Large intestine (tissue), 3 donors: ENCODE results near the gene PLEKHM3. TPM values are rescaled to one million over a fixed set of nuclear protein-coding genes. Genes with fewer than 3 reads are reported as not detected.
A peak's percentile ranks its signal among the peaks of the same experiment; 100 is the strongest.

Experiments used
- DNase-seq, 2 donors: peaks; one replicate each; pipeline versions ENCODE4 v3.0.0 to v3.0.0-alpha.2; 2013
- H3K27ac ChIP-seq: one replicate; pipeline ENCODE4 v1.5.1; 2013; ENCODE audit warnings: low read length
- H3K27me3 ChIP-seq: 2 replicates; pipeline ENCODE4 v1.6.1; 2013; ENCODE audit warnings: low read length; ENCODE audit not compliant: control insufficient read depth, insufficient read depth
- H3K36me3 ChIP-seq: 2 replicates; pipeline ENCODE4 v1.6.1; 2013; ENCODE audit warnings: low read length; ENCODE audit not compliant: control insufficient read depth, insufficient read depth
- H3K4me1 ChIP-seq: one replicate; pipeline ENCODE4 v1.6.1; 2013; ENCODE audit warnings: low read length; ENCODE audit not compliant: control insufficient read depth, insufficient read depth
- H3K4me3 ChIP-seq: one replicate; pipeline ENCODE4 v1.5.1; 2013; ENCODE audit warnings: low read length
- H3K9me3 ChIP-seq: one replicate; pipeline ENCODE4 v1.6.1; 2013; ENCODE audit warnings: mild to moderate bottlenecking, low read depth, low read length, moderate library complexity; ENCODE audit not compliant: control insufficient read depth
- whole genome bisulfite sequencing: methylation state at CpG from one replicate; pipeline ENCODE4 v1.1.5; 2013; ENCODE audit warnings: low lambda C conversion rate; ENCODE audit not compliant: insufficient coverage; 5-methylcytosine and 5-hydroxymethylcytosine counted together
- polyA plus RNA-seq: library from polyadenylated mRNA; unstranded; fragments of 120-200 nt; gene quantifications from one replicate; pipeline ENCODE4 v1.2.1, GENCODE V29; 2013

The PLEKHM3 gene
- polyA plus RNA-seq, 1 donor, result 11.3 TPM

- Histone ChIP-seq H3K4me3 (no peak overlapping the region), H3K9me3 (no peaks in the 10 kb centered on the region), H3K27me3 (no peaks in the 10 kb centered on the region), H3K4me1 (peaks cover 19% of the 10 kb centered on the region), H3K27ac (no peak overlapping the region), H3K36me3 (no peaks in the 10 kb centered on the region)
- no CpG with 5 or more reads among the region's 3 CpGs for WGBS
- DNase-seq, result no peak
Observed at GRCh38 chr2:207875473-207876212, 149.7 kb downstream of the PLEKHM3 start.

DNA sequence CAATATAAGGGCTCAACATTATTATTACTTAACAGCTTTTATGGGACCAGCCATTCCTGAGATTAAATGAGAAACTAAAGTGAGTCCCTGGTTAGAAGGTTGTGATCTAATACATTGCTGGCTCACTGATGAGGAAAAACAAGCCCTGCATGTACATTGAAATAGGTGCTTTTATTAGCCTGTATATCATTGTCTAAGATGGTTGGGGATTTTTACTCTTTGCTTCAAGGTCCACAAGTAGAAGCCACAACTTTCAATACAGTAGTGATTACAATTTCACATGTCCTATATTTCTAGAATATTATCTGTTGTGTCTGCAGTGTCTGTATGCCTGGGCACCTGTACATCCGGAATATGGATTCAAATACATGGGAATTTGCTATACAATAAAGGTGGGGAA, 151.5 kb downstream of the PLEKHM3 start:
- WGBS, result no CpG with 5 or more reads among the region's 1 CpG
- Histone ChIP-seq H3K4me1 (peaks cover 23% of the 10 kb centered on the region), H3K27me3 (no peaks in the 10 kb centered on the region), H3K4me3 (no peak overlapping the region), H3K9me3 (no peaks in the 10 kb centered on the region), H3K36me3 (no peaks in the 10 kb centered on the region), H3K27ac (no peak overlapping the region)
- peak in 1 of 2 donors; percentile 37 for DNase-seq

DNA sequence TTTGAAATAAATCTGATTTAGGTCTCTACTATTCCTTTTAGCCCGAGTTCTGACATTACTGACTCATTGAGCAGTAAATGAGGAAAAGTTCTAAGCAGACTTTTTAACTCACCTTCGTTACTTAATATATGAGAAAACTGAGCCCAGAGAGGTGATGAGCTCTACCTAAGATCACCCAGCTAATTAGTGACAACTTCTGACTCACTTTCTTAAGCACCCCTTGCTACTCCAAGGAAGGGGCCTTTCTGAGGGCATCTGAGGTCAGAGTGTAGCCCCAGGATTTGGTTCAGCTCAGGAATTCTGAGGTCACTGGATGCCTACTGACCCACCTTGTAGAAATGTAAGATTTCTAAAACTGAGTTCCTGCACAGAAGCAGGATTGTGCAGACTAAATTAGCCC, 153.4 kb downstream of the PLEKHM3 start:
- H3K9me3 ChIP-seq, result no peaks in the 10 kb centered on the region
- no peaks in the 10 kb centered on the region for H3K27me3 ChIP-seq
- H3K36me3 ChIP-seq, result no peaks in the 10 kb centered on the region
- WGBS, result 100% methylated on average over 1 of the region's 2 CpGs
- peaks cover 19% of the 10 kb centered on the region for H3K4me1 ChIP-seq
- no peak overlapping the region for H3K4me3 ChIP-seq
- H3K27ac ChIP-seq, result no peak overlapping the region
- no peak for DNase-seq

DNA sequence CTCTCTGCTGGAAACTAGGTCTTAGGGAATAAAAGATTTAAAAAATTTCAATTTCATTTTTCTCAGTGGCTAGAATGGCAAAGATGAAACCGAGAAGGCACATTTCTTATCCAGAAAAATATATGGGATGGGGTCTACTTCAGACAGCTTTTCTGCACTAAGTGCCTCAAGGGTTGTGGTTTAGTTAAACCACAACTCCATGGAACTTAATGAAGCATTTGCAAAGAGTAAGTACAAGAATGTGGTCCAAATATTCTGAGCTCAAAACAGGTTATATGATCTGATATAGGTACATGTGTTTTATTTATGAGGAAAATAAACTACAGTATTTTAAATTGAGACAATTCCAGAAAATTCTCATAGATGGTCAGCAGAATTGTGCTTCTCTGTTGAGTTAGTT, 153.8 kb downstream of the PLEKHM3 start:
- Histone ChIP-seq H3K36me3 (no peaks in the 10 kb centered on the region), H3K4me1 (peaks cover 16% of the 10 kb centered on the region), H3K27ac (no peak overlapping the region), H3K4me3 (no peak overlapping the region), H3K9me3 (no peaks in the 10 kb centered on the region), H3K27me3 (no peaks in the 10 kb centered on the region)
- no peak for DNase-seq
- WGBS, result no CpG with 5 or more reads among the region's 1 CpG

DNA sequence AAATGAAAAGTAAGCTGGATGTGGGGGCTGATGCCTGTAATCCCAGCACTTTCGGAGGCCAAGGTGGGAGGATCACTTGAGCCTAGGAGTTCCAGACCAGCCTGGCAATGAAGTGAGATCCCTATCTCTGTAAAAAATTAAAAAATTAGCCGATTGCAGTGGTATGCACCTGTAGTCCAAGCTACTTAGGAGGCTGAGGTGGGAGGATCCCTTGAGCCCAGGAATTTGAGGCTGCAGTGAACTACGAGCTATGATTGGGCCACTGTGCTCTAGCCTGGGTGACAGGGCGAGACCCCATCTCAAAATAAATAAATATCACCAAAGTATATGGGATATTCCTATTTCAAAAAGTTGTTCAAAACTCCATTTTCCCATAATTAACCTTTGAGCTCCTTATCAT, 154.5 kb downstream of the PLEKHM3 start:
- H3K27me3 ChIP-seq, result no peaks in the 10 kb centered on the region
- DNase-seq, result no peak
- peaks cover 16% of the 10 kb centered on the region for H3K4me1 ChIP-seq
- H3K27ac ChIP-seq, result peak overlapping the region; percentile 39
- no peak overlapping the region for H3K4me3 ChIP-seq
- no peaks in the 10 kb centered on the region for H3K36me3 ChIP-seq
- WGBS, result no CpG with 5 or more reads among the region's 4 CpGs
- H3K9me3 ChIP-seq, result no peaks in the 10 kb centered on the region

DNA sequence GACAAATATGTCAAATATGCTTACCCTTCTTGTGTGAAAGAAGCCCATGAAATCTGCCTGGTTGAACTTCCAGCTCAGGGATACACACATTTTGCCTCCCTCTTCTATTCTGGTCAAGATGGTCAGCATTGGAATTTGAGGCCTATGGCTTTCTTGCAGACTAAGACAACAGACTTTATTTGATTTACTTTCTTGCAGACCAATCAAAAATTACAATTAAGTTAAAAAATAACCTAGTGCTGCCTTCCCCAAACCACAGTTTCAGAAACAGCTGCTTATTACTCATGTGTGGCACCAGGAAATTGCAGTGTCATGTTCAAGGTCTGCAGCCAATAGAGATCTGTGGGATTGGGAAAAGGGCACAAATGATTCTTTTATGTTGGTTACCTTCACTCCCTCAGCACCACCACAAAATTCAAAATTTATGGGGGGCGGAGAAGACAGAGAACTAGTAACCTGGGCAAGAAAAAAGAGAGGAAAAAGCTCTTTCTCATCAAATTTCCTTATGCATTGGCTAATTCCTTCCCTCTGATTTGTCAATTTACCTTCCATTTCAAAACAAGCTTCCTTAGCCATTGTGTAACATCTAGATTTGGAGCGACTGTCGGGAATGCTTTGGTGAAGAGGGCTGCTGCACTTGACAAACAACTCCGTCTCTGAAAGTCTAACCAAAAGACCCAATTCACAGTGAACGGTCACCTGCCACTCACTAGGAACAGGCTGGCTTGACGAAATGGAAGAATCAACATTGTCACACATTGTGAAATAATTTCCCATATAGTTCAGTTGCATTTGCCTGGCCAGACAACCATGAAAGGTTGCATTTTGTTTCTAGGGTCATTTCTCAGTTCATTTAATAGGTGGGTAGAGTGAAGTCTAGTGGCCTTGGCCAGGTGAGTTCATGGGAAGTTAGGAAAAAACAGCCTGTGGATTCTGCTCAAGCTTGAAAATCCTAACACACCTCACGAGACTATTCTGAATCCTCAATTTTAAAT, 155.2 kb downstream of the PLEKHM3 start:
- Histone ChIP-seq H3K27ac (peak overlapping the region; percentile 39), H3K9me3 (no peaks in the 10 kb centered on the region), H3K36me3 (no peaks in the 10 kb centered on the region), H3K4me3 (no peak overlapping the region), H3K4me1 (peaks cover 11% of the 10 kb centered on the region), H3K27me3 (no peaks in the 10 kb centered on the region)
- peak in 1 of 2 donors; percentile 44 for DNase-seq
- WGBS, result 100% methylated on average over 1 of the region's 7 CpGs

DNA sequence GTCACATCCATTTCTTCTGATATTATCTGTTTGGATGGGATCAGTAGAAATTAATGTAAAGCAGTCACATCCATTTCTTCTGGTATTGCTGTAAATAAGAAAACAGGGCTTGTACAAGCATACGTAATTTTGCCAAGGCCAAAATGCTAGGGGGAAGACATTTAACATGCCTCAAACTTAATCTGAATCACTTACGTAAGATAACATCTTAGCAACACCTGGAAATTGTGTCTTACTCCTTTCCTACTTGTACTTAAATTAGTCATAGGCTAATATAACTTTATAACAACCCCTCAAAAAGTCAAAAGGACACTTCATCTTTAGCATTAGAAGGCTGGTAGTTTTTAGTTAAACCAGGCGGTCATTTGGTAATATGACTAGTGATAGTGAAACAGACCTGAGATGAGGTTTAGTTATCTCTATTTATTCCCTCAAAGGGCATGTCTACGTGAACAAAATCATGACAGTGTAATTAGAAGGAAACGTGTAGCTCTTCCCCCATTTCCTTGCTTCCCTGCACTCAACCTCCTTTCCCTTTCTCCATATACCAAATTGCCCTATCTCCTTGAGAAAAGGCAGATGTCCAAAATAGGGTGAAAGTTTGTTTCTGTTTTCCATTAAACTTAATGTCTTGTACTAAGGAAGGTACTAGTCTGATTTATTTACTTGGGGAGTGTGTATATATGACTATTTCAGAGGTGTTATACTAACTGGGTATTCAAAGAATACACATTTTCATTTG, 156.3 kb downstream of the PLEKHM3 start:
- Histone ChIP-seq H3K4me3 (no peak overlapping the region), H3K36me3 (no peaks in the 10 kb centered on the region), H3K27me3 (no peaks in the 10 kb centered on the region), H3K4me1 (peaks cover 11% of the 10 kb centered on the region), H3K9me3 (no peaks in the 10 kb centered on the region), H3K27ac (no peak overlapping the region)
- DNase-seq, result no peak
- WGBS, result no CpG with 5 or more reads among the region's 5 CpGs

- no peak overlapping the region for H3K27ac ChIP-seq
- DNase-seq, result no peak
- H3K4me1 ChIP-seq, result peaks cover 8% of the 10 kb centered on the region
- no CpG with 5 or more reads among the region's 1 CpG for WGBS
- no peak overlapping the region for H3K4me3 ChIP-seq
- H3K36me3 ChIP-seq, result no peaks in the 10 kb centered on the region
- no peaks in the 10 kb centered on the region for H3K9me3 ChIP-seq
- H3K27me3 ChIP-seq, result no peaks in the 10 kb centered on the region
Observed at GRCh38 chr2:207867905-207868304, 157.4 kb downstream of the PLEKHM3 start.

DNA sequence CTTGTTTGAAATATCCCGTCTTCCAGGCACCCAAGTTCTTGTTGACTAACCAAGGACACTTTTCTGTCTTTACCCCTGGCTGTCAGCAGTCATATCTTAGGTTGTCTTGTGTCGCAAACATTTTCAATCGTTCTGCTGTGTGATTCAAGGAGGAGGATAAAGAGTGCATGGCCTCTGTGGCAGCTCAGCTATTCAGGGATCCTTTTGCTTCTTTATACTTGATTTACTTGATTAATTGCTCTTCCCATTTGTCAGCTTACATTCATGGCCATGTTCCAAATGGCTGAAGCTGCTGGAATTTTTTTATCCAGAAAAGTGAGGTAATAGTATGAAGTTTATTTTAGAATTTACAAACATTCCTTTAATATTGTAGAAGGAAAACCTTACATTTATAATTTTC, 158.3 kb downstream of the PLEKHM3 start:
- no peak overlapping the region for H3K27ac ChIP-seq
- WGBS, result 72% methylated on average over 3 of the region's 3 CpGs
- H3K27me3 ChIP-seq, result no peaks in the 10 kb centered on the region
- H3K4me1 ChIP-seq, result peaks cover 8% of the 10 kb centered on the region
- no peak overlapping the region for H3K4me3 ChIP-seq
- no peaks in the 10 kb centered on the region for H3K36me3 ChIP-seq
- DNase-seq, result no peak
- no peaks in the 10 kb centered on the region for H3K9me3 ChIP-seq

DNA sequence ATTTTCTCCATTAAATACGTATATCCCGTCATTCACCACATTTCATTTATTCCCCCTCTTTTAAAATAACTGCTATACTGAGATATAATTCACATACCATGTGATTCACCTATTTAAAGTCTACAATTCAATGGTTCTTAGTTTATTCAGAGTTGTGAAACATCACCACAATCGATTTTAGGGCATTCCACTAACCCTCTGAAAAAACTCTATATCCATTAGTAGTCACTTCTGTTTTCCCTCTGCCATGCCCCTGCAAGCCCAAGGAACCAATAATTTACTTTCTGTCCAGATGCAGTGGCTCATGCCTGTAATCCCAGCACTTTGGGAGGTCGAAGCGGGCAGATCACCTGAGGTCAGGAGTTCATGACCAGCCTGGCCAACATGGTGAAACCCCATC, 160.1 kb downstream of the PLEKHM3 start:
- Histone ChIP-seq H3K36me3 (no peaks in the 10 kb centered on the region), H3K27me3 (no peaks in the 10 kb centered on the region), H3K4me1 (peaks cover 8% of the 10 kb centered on the region), H3K9me3 (no peaks in the 10 kb centered on the region), H3K4me3 (no peak overlapping the region), H3K27ac (no peak overlapping the region)
- DNase-seq, result no peak
- WGBS, result 83% methylated on average over 1 of the region's 5 CpGs
